Central memory CD8-positive, alpha-beta T cell (primary cell): ENCODE results near the gene PRR7.

Experiments used
- ATAC-seq: fragments of 150-1000 bp; cut with Tn5 transposase; replicated peaks from 2 replicates; pipeline ENCODE4 v1.10.0; 2022; ENCODE audit warnings: mild to moderate bottlenecking, moderate FRiP score, moderate number of reproducible peaks; ENCODE audit not compliant: poor library complexity, severe bottlenecking; ENCODE audit errors: extremely low read depth
- DNase-seq, 2 donors: peaks; one replicate each; pipeline ENCODE4 v3.0.0; 2021; ENCODE audit warnings: low spot score in 2 of 2
- H3K27ac Mint-ChIP-seq: one replicate; pipeline ENCODE4 v1.8.0; 2022; ENCODE audit warnings: low read depth, mild to moderate bottlenecking, moderate library complexity, mixed read lengths
- H3K27me3 Mint-ChIP-seq: one replicate; pipeline ENCODE4 v1.8.0; 2022; ENCODE audit warnings: mixed read lengths
- H3K36me3 Mint-ChIP-seq: one replicate; pipeline ENCODE4 v1.8.0; 2022; ENCODE audit warnings: mild to moderate bottlenecking, moderate library complexity, mixed read lengths; ENCODE audit not compliant: insufficient read depth
- H3K4me1 Mint-ChIP-seq: one replicate; pipeline ENCODE4 v1.8.0; 2022; ENCODE audit warnings: mixed read lengths
- H3K4me3 Mint-ChIP-seq: one replicate; pipeline ENCODE4 v1.8.0; 2022; ENCODE audit warnings: mild to moderate bottlenecking, moderate library complexity, mixed read lengths
- H3K9me3 Mint-ChIP-seq: one replicate; pipeline ENCODE4 v1.8.0; 2022; ENCODE audit warnings: mixed read lengths

The PRR7 gene

GRCh38 chr5:177434437-177434836 lies 12.2 kb upstream of the PRR7 start:
- DNase-seq (no peak), ATAC-seq (peak; percentile 26)
- peaks cover 55% of the 10 kb centered on the region for H3K4me1 Mint-ChIP-seq
- peak overlapping the region; percentile 16 for H3K27ac Mint-ChIP-seq
- peaks cover 86% of the 10 kb centered on the region for H3K36me3 Mint-ChIP-seq
- H3K27me3 Mint-ChIP-seq, result no peaks in the 10 kb centered on the region
- no peaks in the 10 kb centered on the region for H3K9me3 Mint-ChIP-seq
- peak overlapping the region; percentile 80 for H3K4me3 Mint-ChIP-seq

GRCh38 chr5:177434942-177435738 lies 11.5 kb upstream of the PRR7 start:
- peaks cover 82% of the 10 kb centered on the region for H3K36me3 Mint-ChIP-seq
- ATAC-seq (no peak), DNase-seq (no peak)
- H3K4me3 Mint-ChIP-seq, result peak overlapping the region; percentile 80
- no peaks in the 10 kb centered on the region for H3K27me3 Mint-ChIP-seq
- no peak overlapping the region for H3K27ac Mint-ChIP-seq
- H3K4me1 Mint-ChIP-seq, result peaks cover 55% of the 10 kb centered on the region
- H3K9me3 Mint-ChIP-seq, result no peaks in the 10 kb centered on the region

GRCh38 chr5:177435847-177436536 lies 10.6 kb upstream of the PRR7 start:
- no peaks in the 10 kb centered on the region for H3K27me3 Mint-ChIP-seq
- H3K9me3 Mint-ChIP-seq, result no peaks in the 10 kb centered on the region
- ATAC-seq, result no peak
- peak overlapping the region; percentile 73 for H3K27ac Mint-ChIP-seq
- no peak overlapping the region for H3K4me3 Mint-ChIP-seq
- DNase-seq, result no peak
- peaks cover 51% of the 10 kb centered on the region for H3K4me1 Mint-ChIP-seq
- H3K36me3 Mint-ChIP-seq, result peaks cover 76% of the 10 kb centered on the region

GRCh38 chr5:177437623-177438022 lies 9.0 kb upstream of the PRR7 start:
- Mint-ChIP-seq H3K36me3 (peaks cover 70% of the 10 kb centered on the region), H3K9me3 (no peaks in the 10 kb centered on the region), H3K27ac (peak overlapping the region; percentile 16), H3K4me1 (peaks cover 43% of the 10 kb centered on the region), H3K4me3 (no peak overlapping the region), H3K27me3 (no peaks in the 10 kb centered on the region)
- ATAC-seq (no peak), DNase-seq (no peak)

GRCh38 chr5:177438468-177438867 lies 8.1 kb upstream of the PRR7 start:
- Mint-ChIP-seq H3K27me3 (no peaks in the 10 kb centered on the region), H3K36me3 (peaks cover 65% of the 10 kb centered on the region)
- ATAC-seq, result no peak

GRCh38 chr5:177439518-177440053 lies 7.0 kb upstream of the PRR7 start:
- no peak for ATAC-seq
- Mint-ChIP-seq H3K9me3 (no peaks in the 10 kb centered on the region), H3K4me1 (peaks cover 48% of the 10 kb centered on the region), H3K27ac (peak overlapping the region; percentile 84), H3K27me3 (no peaks in the 10 kb centered on the region), H3K4me3 (no peak overlapping the region), H3K36me3 (peaks cover 56% of the 10 kb centered on the region)
- DNase-seq, result no peak

More at GRCh38 chr5:177438468-177438867, 8.1 kb upstream of the PRR7 start:
- no peaks in the 10 kb centered on the region for H3K9me3 Mint-ChIP-seq
- no peak overlapping the region for H3K4me3 Mint-ChIP-seq
- no peak for DNase-seq
- H3K4me1 Mint-ChIP-seq, result peaks cover 45% of the 10 kb centered on the region
- peak overlapping the region; percentile 16 for H3K27ac Mint-ChIP-seq

- Mint-ChIP-seq H3K36me3 (peaks cover 50% of the 10 kb centered on the region), H3K4me1 (peaks cover 56% of the 10 kb centered on the region), H3K9me3 (no peaks in the 10 kb centered on the region), H3K27ac (peak overlapping the region; percentile 84), H3K27me3 (no peaks in the 10 kb centered on the region), H3K4me3 (peak overlapping the region; percentile 20)
- peak; percentile 64 for ATAC-seq
- no peak for DNase-seq
Observed at GRCh38 chr5:177440211-177440989, 6.2 kb upstream of the PRR7 start.

GRCh38 chr5:177440990-177441780 lies 5.4 kb upstream of the PRR7 start:
- no peak for ATAC-seq
- peaks cover 45% of the 10 kb centered on the region for H3K36me3 Mint-ChIP-seq
- DNase-seq, result no peak
- H3K4me1 Mint-ChIP-seq, result peaks cover 64% of the 10 kb centered on the region
- no peak overlapping the region for H3K4me3 Mint-ChIP-seq
- H3K27ac Mint-ChIP-seq, result peak overlapping the region; percentile 68
- H3K9me3 Mint-ChIP-seq, result no peaks in the 10 kb centered on the region
- H3K27me3 Mint-ChIP-seq, result no peaks in the 10 kb centered on the region

GRCh38 chr5:177442066-177442826 lies 4.4 kb upstream of the PRR7 start:
- Mint-ChIP-seq H3K36me3 (peaks cover 37% of the 10 kb centered on the region), H3K27ac (peak overlapping the region; percentile 68), H3K4me1 (peaks cover 57% of the 10 kb centered on the region), H3K27me3 (no peaks in the 10 kb centered on the region), H3K4me3 (no peak overlapping the region), H3K9me3 (no peaks in the 10 kb centered on the region)
- ATAC-seq (no peak), DNase-seq (no peak)

- ATAC-seq (no peak), DNase-seq (no peak)
- H3K9me3 Mint-ChIP-seq, result no peaks in the 10 kb centered on the region
- H3K36me3 Mint-ChIP-seq, result peaks cover 30% of the 10 kb centered on the region
- H3K27me3 Mint-ChIP-seq, result no peaks in the 10 kb centered on the region
- peak overlapping the region; percentile 98 for H3K27ac Mint-ChIP-seq
- peaks cover 55% of the 10 kb centered on the region for H3K4me1 Mint-ChIP-seq
- no peak overlapping the region for H3K4me3 Mint-ChIP-seq
Observed at GRCh38 chr5:177443144-177443983, 3.2 kb upstream of the PRR7 start.
